Measurements from ENCODE around the gene PLA2G4D.

- TF ChIP-seq POLR2AphosphoS5 (IDR thresholded peaks at IDR 0.05) (no peak), CTCF (IDR thresholded peaks at IDR 0.05) (no peak), POLR2A (IDR thresholded peaks at IDR 0.05) (no peak)
These were observed 36.3 kb downstream of the PLA2G4D start for GRCh38 chr15:42057799-42058646.
